HG03045 (cell line): ENCODE measurements around the gene MAT1A.
"Not testable (repeated sequence)": the region's sequence is repeated elsewhere in the genome, so short reads cannot be mapped to it uniquely, and the experiment has no call there.

ENCODE experiments used
- ATAC-seq: cut with Tn5 transposase; IDR thresholded peaks from one replicate; pipeline ENCODE4 v1.9.1; 2021; ENCODE audit warnings: mild to moderate bottlenecking, moderate library complexity; ENCODE audit not compliant: unreplicated experiment

MAT1A gene

GRCh38 chr10:80289451-80290287, at the start of gene MAT1A:
Gene MAT1A, minus strand, starts transcription at chr10:80289658. Its CDS starts 235 bp downstream, at chr10:80289423.
- no peak for ATAC-seq

GRCh38 chr10:80333983-80334382, 44.5 kb upstream of the MAT1A start:
- no peak for ATAC-seq

GRCh38 chr10:80324891-80325364, 35.5 kb upstream of the MAT1A start:
- ATAC-seq: no peak

GRCh38 chr10:80324086-80324485, 34.6 kb upstream of the MAT1A start:
- no peak for ATAC-seq

- no peak for ATAC-seq
Observed at GRCh38 chr10:80323311-80323710, 33.9 kb upstream of the MAT1A start.

- no peak for ATAC-seq
Observed at GRCh38 chr10:80322711-80323110, 33.3 kb upstream of the MAT1A start.

- ATAC-seq: no peak
Observed at GRCh38 chr10:80322158-80322557, 32.7 kb upstream of the MAT1A start.

- no peak for ATAC-seq
Observed at GRCh38 chr10:80321183-80321582, 31.7 kb upstream of the MAT1A start.

GRCh38 chr10:80320377-80320776, 30.9 kb upstream of the MAT1A start:
- ATAC-seq: no peak

- no peak for ATAC-seq
Observed at GRCh38 chr10:80319725-80320290, 30.4 kb upstream of the MAT1A start.

GRCh38 chr10:80319318-80319717, 29.9 kb upstream of the MAT1A start:
- ATAC-seq: no peak

GRCh38 chr10:80318742-80319141, 29.3 kb upstream of the MAT1A start:
- ATAC-seq: no peak

- ATAC-seq: no peak
Observed at GRCh38 chr10:80315391-80315790, 25.9 kb upstream of the MAT1A start.

GRCh38 chr10:80313523-80313922, 24.1 kb upstream of the MAT1A start:
- ATAC-seq: no peak

GRCh38 chr10:80305989-80306388, 16.5 kb upstream of the MAT1A start:
- ATAC-seq: not testable (repeated sequence)

- ATAC-seq: no peak
Observed at GRCh38 chr10:80296942-80297341, 7.5 kb upstream of the MAT1A start.

- no peak for ATAC-seq
Observed at GRCh38 chr10:80292607-80293239, 3.3 kb upstream of the MAT1A start.

- ATAC-seq: no peak
Observed at GRCh38 chr10:80290474-80291220, 1.2 kb upstream of the MAT1A start.

- ATAC-seq: no peak
Observed at GRCh38 chr10:80288849-80289248, 609 bp downstream of the MAT1A start.

GRCh38 chr10:80284522-80284921, 4.9 kb downstream of the MAT1A start:
- no peak for ATAC-seq

GRCh38 chr10:80283536-80284199, 5.8 kb downstream of the MAT1A start:
- ATAC-seq: no peak
